Fibroblast of lung (primary cell): ENCODE results near the gene KLHDC7B. TPM values are rescaled to one million over a fixed set of nuclear protein-coding genes. Genes with fewer than 3 reads are reported as not detected.

Experiments
- DNase-seq, 2 donors: peaks; one replicate each; pipeline versions ENCODE4 v3.0.0 to v3.0.0-alpha.2; 2010; ENCODE audit warnings: low read depth in 2 of 2
- H2AFZ ChIP-seq: 2 replicates; pipeline ENCODE4 v1.5.1; 2012; ENCODE audit warnings: low read length, control low read depth, inconsistent platforms
- H3K27ac ChIP-seq: 2 replicates; pipeline ENCODE4 v1.5.1; 2011; ENCODE audit warnings: low read length, control low read depth; ENCODE audit not compliant: insufficient read depth
- H3K27me3 ChIP-seq: 2 replicates; pipeline ENCODE4 v1.5.1; 2011; ENCODE audit warnings: mild to moderate bottlenecking, low read length; ENCODE audit not compliant: control insufficient read depth, insufficient read depth
- H3K36me3 ChIP-seq: 2 replicates; pipeline ENCODE4 v1.5.1; 2011; ENCODE audit warnings: low read length; ENCODE audit not compliant: control insufficient read depth, insufficient read depth
- H3K4me1 ChIP-seq: 2 replicates; pipeline ENCODE4 v1.5.1; 2011; ENCODE audit warnings: low read length; ENCODE audit not compliant: control insufficient read depth, insufficient read depth; ENCODE audit errors: extremely low read depth
- H3K4me2 ChIP-seq: 2 replicates; pipeline ENCODE4 v1.5.1; 2011; ENCODE audit warnings: low read length, control low read depth; ENCODE audit not compliant: insufficient read depth; ENCODE audit errors: extremely low read depth
- H3K4me3 ChIP-seq, 4 experiments: fragments of 200-600 bp in 1 of 4; sonication (generic) in 1 of 4; replicated peaks in 1 of 4; 2 replicates each; pipeline ENCODE4 v1.5.1; 2011 to 2016; ENCODE audit warnings: low read length in 4 of 4, low read depth in 3 of 4, mild to moderate bottlenecking in 3 of 4, control low read depth in 2 of 4, inconsistent platforms in 1 of 4, mixed read lengths in 1 of 4; ENCODE audit not compliant: insufficient read depth in 1 of 4; ENCODE audit errors: control extremely low read depth in 1 of 4
- H3K79me2 ChIP-seq: 2 replicates; pipeline ENCODE4 v1.5.1; 2012; ENCODE audit warnings: mild to moderate bottlenecking, low read length, inconsistent platforms; ENCODE audit not compliant: control insufficient read depth, insufficient read depth
- H3K9ac ChIP-seq: 2 replicates; pipeline ENCODE4 v1.5.1; 2011; ENCODE audit warnings: mild to moderate bottlenecking, low read length, control low read depth; ENCODE audit not compliant: insufficient read depth
- H3K9me3 ChIP-seq: 2 replicates; pipeline ENCODE4 v1.5.1; 2012; ENCODE audit warnings: low read depth, low read length; ENCODE audit not compliant: control insufficient read depth, insufficient read depth
- H4K20me1 ChIP-seq: 2 replicates; pipeline ENCODE4 v1.5.1; 2011; ENCODE audit warnings: low read length; ENCODE audit not compliant: control insufficient read depth, insufficient read depth; ENCODE audit errors: extremely low read depth
- EZH2 ChIP-seq: IDR thresholded peaks from 2 replicates; pipeline ENCODE4 v1.5.1; 2012; ENCODE audit warnings: low read length, control low read depth, mild to moderate bottlenecking; ENCODE audit errors: missing control alignments
- polyA plus RNA-seq, 2 donors: library from polyadenylated mRNA; depleted of rRNA in 1 of 2; stranded (reverse) in 1 of 2; unstranded in 1 of 2; fragments of >200 nt; gene quantifications; 2 replicates each; pipeline ENCODE4 v1.2.1, GENCODE V29; 2011 to 2012; ENCODE audit warnings: missing spikeins in 1 of 2
- total RNA-seq: library from RNA; depleted of rRNA; stranded (reverse); fragments of >200 nt; gene quantifications from 2 replicates; pipeline ENCODE4 v1.2.1, GENCODE V29; 2014
- TF ChIP-seq, protein P1 (sequence below), 2 donors: IDR thresholded peaks in 1 of 2; conservative IDR thresholded peaks in 1 of 2; 1 replicate in 1 of 2; 2 replicates in 1 of 2; pipeline ENCODE4 v1.5.1; 2011 to 2012; ENCODE audit warnings: low read length in 2 of 2, control low read depth in 1 of 2, inconsistent platforms in 1 of 2, low read depth in 1 of 2, mild to moderate bottlenecking in 1 of 2

The KLHDC7B gene
- total and polyA plus RNA-seq, 2 donors (not counting 1 experiment from before 2014, with no cell fraction given): 0.17 TPM; not detected in 1

DNA sequence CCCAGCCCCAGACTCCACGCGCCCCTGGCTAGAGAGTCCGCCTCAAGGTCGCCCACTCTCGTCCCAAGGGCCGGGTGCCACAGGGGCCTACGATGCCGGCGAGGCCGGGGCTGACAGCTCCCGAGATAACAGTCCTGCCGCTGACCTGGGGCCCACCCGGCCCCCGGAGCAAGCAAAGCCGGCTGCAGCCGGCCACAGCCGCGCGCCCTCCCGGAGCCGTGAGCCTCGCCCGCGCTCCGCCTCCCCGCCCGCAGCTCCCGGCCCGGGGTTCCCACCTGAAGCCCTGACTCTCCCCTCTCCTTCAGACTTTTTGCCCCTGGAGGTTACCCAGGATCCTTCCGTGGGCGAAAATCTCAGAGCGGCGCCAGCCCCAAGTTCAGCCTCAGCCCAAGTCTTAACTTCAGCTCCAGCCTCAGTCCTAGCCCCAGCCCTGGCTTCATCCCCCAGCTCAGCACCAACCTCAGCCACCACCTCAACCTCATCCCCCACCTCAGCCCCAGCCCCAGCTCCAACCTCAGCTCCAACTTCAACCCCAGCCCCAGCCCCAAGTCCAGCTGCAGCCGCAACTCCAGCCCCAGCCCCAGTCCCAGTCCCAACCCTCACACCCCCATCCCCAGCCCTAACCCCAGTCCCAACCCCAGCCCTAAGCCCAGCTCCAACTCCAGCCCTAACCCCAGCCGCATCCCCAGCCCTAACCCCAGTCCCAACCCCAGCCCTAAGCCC lies 1.7 kb downstream of the KLHDC7B start:
- Histone ChIP-seq H3K9me3 (no peaks in the 10 kb centered on the region), H3K27ac (no peak overlapping the region), H3K27me3 (peaks cover 33% of the 10 kb centered on the region), H3K4me2 (no peak overlapping the region), H3K79me2 (no peaks in the 10 kb centered on the region), H4K20me1 (no peaks in the 10 kb centered on the region), H3K36me3 (no peaks in the 10 kb centered on the region), H3K9ac (no peak overlapping the region), H3K4me1 (peaks cover 2% of the 10 kb centered on the region), H3K4me3 (no peak overlapping the region), H2AFZ (no peak overlapping the region)
- no peak for DNase-seq
- TF ChIP-seq, protein P1, sequence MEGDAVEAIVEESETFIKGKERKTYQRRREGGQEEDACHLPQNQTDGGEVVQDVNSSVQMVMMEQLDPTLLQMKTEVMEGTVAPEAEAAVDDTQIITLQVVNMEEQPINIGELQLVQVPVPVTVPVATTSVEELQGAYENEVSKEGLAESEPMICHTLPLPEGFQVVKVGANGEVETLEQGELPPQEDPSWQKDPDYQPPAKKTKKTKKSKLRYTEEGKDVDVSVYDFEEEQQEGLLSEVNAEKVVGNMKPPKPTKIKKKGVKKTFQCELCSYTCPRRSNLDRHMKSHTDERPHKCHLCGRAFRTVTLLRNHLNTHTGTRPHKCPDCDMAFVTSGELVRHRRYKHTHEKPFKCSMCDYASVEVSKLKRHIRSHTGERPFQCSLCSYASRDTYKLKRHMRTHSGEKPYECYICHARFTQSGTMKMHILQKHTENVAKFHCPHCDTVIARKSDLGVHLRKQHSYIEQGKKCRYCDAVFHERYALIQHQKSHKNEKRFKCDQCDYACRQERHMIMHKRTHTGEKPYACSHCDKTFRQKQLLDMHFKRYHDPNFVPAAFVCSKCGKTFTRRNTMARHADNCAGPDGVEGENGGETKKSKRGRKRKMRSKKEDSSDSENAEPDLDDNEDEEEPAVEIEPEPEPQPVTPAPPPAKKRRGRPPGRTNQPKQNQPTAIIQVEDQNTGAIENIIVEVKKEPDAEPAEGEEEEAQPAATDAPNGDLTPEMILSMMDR (conservative IDR thresholded peaks at IDR 0.05 in 1 of 2, IDR thresholded peaks at IDR 0.05 in 1 of 2; ENCODE audit: low read depth in 1 of 2, low read length in 2 of 2): no peak
- TF ChIP-seq EZH2: peak; percentile 62

DNA sequence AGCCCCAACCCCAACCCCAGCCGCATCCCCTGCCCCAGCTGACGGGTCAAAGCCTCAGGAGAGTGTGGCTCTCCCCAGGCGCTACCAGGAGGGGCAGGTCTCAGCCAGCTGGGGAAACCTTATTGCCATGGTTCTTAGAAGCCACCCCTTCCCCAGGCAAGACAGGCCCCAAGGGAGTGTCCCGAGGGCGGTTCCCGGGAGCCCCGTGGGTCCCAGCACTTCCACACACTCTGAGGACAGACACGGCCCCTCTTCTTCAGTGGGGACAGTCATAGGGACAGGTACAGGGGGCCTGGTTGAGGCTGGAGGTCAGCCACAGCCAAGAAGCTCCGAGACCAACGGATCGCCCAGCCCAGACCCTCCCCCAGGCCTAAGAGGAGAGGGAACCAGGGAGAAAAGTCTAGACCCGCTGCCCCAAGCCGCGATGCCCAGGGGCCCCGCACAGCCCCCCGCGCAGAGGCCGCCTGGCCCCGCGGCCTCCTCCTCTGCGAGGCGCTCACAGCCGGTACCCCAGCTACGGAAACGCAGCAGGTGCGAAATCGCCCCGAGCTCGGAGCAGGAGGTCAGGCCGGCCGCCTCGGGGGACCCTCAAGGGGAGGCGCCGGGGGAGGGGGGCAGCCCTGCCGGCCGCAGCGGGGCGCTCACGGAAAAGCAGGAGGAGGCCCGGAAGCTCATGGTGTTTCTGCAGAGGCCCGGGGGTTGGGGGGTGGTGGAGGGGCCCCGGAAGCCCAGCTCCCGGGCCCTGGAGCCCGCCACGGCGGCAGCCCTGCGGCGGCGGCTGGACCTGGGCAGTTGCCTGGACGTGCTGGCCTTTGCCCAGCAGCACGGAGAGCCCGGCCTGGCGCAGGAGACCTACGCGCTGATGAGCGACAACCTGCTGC lies 2.6 kb downstream of the KLHDC7B start:
- H4K20me1 ChIP-seq: no peaks in the 10 kb centered on the region
- H3K4me3 ChIP-seq: peak overlapping the region in 1 of 4 experiments; percentile 4
- peaks cover 33% of the 10 kb centered on the region for H3K27me3 ChIP-seq
- peaks cover 2% of the 10 kb centered on the region for H3K4me1 ChIP-seq
- no peaks in the 10 kb centered on the region for H3K9me3 ChIP-seq
- TF ChIP-seq, protein P1 (conservative IDR thresholded peaks at IDR 0.05 in 1 of 2, IDR thresholded peaks at IDR 0.05 in 1 of 2; ENCODE audit: low read depth in 1 of 2, low read length in 2 of 2): no peak
- peak; percentile 77 for TF ChIP-seq EZH2
- no peaks in the 10 kb centered on the region for H3K79me2 ChIP-seq
- no peaks in the 10 kb centered on the region for H3K36me3 ChIP-seq
- H3K9ac ChIP-seq: no peak overlapping the region
- H3K27ac ChIP-seq: no peak overlapping the region
- H2AFZ ChIP-seq: no peak overlapping the region
- H3K4me2 ChIP-seq: no peak overlapping the region
- no peak for DNase-seq
